Left hindlimb (tissue), 1 donor: ENCODE measurements around the gene RCAN2.

Source experiments
- DNase-seq: peaks from one replicate; pipeline ENCODE4 v3.0.0-alpha.2; 2018

RCAN2 gene

DNA sequence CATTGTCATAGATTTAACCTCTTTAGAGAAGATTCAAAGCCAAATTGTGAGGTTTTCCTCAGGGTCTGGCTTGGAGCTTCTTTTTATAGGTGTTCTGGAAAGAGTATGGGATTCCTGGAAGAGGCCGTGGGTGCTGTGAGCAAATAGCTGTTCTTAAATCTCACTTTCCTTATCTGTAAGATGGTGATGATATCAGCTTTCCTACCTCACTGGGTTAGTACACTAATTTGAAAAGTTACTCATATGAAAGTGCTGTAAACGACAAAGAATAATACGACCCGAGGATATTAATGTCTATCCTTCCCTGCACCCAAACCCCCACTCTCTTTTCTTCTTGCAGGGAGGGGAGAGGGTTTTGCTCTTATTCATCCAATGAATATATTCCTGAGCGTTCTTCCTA lies 203.6 kb downstream of the RCAN2 start:
- no peak for DNase-seq

DNA sequence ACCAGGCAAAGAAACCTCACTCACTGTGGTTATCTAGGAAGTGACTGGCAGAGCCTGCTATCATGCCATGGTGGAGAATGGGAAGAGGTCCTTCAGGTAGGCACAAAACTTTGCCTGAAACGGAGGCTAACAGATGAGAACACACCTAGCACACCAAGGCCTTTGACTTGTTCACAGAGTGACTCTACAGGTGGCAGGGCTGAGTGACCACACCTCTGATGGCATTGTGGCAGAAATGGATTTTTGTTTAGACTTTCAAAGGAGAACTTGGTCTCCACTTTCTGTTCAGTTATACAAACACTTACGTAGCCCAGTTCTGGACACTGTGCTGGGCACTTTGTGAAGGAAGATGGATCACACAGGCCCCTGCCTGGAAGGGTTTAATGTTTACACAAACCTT lies 204.2 kb downstream of the RCAN2 start:
- DNase-seq: no peak

DNA sequence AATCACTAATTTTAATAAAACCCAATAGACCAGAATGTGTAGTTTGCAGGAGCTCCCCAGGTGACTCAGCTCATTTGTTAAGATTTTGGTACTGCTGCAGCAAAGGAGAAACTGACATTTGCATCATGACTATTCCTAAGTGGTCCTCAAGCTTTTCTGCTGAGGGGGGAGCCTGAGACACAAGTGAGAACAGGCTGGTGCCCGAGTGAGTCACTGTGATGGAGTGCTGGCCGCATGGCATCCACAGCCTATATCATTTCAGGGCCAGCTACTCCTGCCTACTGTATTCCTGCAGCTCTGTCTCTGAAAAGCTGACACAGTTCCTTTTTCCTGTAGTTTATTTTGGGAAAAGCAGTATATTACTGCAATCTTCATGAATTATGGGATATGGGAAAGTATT lies 206.8 kb downstream of the RCAN2 start:
- no peak for DNase-seq

DNA sequence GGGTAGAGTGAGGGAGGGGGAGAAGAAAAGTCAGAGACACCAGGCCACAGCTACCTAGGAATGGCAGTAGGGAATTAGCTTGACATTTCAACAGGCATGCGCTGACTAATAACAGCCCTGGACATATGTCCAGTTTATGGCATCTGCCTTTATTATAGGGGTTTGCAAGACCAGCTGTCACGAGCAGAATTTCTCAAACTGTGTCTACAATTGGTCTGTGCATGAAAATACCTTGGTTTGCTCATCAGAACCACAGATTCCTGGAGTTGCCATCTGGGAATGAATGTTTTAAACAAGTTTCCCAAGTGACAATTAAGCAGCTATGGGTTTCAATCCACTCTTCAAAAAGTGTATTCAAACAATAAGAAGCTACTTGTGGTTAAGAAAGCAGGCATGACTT lies 210.1 kb downstream of the RCAN2 start:
- no peak for DNase-seq

DNA sequence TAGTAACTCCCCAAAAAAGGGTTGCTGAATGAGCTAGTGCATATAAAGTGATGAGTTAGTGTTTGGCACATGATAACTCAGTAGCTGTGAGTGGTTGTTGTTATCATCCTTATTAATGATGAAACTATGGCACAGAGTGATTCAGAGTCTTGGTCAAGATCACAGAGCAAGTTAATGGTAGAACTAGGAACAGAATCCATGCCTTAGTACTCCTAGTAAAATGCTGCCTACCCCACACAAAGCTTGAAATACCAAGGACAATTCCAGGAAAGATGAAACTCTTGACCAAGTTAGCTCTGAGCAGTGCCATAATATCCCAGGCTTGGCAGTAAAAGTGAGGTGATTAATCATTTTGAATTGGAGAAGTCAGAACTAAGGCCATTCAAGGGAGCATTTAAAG lies 211.4 kb downstream of the RCAN2 start:
- no peak for DNase-seq

DNA sequence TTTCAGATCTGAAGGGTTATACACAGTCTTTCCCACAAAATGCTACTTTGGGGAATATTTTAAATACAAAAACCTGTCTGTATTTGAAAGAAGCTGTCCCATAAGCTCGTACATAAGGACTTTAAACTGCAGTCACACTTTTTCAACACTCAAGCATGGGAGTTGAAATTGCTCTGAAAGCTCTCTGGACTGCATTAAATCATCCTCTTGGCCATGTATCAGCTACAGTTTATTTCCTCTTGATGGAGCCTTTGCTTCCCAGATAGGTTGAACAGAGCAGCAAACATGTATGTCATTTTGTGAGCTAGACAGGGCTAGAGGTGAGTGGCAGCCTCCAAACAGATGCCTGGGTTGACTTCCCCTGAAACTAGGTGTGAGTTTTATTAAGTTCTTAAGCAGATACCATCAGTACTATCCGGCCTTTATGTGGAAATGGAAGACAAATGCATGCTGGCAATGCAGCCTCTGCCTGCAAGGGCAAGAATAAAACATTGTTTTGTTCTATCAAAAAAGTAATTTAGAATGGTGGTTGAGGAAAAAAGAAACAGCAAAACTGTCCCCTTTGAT lies 214.6 kb downstream of the RCAN2 start:
- DNase-seq: no peak

DNA sequence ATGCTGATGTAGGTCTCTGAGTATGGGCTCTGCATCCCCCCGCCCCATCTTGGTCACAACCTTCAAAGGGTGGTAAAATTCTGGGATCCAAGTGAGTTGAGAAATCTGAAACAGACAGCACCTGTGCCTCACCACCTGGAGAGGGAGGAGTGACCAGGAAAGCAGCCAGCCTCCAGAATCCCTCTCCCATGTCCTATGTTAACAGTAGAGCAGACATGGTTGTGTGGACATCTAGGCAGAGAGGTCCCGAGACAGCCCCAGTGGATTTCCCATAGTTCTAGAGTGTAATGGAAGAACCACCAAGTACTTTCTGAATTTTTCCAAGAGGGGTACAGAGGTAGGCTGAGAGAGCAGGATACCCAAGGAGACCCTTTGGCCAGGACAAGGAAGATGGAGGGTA lies 216.7 kb downstream of the RCAN2 start:
- DNase-seq: no peak

DNA sequence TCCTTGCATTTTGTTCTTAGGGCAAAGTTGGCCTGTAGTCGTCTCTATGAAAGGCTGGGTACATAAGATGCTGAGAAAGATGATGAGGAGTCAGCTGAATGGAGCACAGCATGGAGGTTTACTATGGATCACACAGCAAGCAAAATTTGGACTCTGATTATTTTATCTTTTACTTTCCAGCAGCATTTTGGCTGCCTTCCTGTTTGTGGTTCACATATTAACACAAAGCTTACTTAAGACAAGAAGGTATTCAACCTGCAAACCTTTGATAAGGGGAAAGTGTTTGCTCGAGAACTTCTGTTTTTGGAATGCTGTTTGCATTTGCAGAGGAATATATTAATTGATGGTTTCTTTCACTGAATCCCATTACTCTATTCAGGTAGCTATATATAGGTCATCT lies 217.3 kb downstream of the RCAN2 start:
- DNase-seq: no peak

DNA sequence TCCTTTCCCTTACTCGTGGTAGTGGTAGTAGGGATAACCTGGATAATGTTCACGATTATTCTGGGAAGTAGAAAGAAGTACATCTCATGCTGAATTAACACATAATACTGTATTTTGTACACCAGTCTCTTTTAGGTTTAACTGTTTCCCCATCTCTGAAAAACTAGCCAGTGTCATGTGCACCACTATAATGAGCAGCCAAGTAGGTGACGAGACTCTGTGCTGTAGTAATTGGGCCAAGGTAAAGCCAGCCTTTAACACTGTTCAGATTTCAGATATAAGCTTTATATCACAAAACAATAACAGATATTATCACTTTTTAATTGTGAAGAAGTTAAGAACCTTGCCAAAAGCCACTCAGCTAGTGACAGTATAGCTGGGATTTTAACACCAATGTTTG lies 219.5 kb downstream of the RCAN2 start:
- no peak for DNase-seq

DNA sequence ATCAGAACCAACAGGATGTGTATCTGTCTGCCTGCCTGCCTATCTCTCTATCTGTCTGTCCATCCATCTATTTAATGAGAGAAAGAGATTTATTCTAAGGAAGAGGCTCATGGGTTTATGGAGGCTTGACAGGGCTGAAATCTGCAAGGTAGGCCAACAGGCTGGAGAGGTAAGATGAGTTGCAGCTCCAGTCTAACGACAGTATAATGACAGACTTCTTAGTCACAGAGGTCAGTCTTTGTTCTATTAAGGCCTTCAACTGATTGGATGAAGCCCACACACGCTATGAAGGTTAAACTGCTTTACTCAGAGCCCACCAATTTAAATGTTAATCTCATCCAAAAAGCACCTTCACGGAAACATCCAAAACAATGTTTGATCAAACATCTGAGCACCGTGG lies 220.1 kb downstream of the RCAN2 start:
- DNase-seq: no peak

DNA sequence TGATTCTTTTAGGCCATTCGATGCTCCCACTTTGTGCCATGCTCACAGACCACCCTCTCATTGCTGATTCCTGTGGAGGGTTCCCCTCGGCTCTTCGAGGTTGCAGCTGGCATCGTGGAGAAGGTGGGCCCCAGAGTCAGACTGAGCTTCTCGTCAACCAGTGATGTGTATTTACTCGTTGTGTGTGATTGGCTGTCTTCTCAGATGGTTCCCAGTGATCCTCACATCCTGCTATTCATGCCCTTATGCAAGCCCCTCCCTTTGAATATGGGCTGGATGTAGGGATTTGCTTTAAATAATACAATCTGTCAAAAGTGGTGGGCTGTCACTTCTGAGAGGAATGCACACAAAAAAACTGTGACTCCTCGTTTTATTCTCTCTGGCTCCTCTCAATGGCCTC lies 220.9 kb downstream of the RCAN2 start:
- no peak for DNase-seq

DNA sequence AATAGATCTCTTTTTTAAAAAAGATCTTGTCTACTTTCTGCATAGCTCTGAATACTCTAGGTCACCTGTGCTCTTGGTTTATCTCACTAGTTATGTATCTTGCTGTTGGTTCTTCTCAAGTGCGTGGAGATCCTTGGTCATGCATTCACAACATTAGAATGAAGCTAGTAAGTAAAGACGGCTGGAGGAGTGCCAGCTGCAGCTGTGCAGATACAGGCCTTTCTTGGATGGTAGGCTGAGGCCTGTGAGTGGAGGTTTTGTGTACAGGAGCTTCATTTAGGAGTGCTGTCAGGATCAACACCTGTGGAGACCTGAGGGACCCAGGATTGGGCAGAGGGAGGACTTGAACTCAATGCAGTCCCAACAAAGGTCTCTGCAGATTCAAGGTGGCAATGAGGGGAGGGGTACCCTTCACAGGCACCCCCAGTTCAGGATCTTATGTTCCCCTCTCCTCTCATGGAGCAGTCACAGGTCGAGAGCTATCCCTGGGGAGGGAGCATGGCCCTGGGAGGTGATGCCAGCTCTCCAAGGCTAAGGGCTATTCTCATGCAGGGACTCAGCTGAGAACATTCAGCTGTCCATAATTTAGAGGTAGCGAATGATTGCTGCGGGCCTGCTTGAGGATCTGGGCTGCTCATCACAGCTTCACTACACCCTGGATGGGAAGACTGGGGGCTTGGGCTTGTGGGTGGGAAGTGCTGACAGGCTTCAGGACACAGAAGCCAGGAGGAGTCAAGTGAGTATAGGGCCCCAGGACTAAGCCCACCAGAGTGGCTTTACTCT lies 221.6 kb downstream of the RCAN2 start:
- no peak for DNase-seq

DNA sequence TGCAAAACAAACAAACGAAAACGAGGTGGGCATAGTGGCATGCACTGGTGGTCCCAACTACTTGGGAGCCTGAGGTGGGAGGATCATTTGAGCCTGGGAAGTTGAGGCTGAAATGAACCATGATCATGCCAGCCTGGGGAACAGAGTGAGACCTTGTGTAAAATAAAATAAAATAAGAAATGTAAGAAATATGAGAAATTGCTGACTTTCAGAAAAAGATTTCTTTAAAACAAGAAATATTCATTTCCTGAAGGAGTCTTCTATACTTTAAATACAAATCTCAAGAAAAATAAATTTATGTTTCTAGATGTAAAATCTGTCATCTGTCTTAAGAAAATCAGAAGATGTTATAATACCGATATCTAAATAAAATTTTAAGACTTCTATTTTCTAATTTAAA lies 223.7 kb downstream of the RCAN2 start:
- DNase-seq: no peak

DNA sequence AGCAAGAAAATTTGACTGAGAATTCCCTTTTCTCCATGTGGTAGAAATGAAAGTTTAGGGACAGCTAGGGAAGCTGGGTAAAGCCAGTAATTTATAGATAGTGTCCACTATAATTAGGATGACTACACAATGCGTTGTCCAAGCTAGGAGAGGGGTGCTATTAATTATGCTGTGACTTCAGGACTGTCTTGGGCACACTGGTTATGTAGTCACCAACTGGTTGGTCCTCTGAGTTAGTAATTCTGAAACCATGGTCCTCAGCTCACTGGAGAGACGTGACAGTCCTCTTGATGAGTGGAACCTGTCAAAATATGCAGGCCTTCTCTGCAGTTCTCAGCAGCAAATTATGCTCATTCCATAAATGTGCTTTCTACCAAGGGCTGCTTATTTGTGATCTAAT lies 225.9 kb downstream of the RCAN2 start:
- DNase-seq: no peak

DNA sequence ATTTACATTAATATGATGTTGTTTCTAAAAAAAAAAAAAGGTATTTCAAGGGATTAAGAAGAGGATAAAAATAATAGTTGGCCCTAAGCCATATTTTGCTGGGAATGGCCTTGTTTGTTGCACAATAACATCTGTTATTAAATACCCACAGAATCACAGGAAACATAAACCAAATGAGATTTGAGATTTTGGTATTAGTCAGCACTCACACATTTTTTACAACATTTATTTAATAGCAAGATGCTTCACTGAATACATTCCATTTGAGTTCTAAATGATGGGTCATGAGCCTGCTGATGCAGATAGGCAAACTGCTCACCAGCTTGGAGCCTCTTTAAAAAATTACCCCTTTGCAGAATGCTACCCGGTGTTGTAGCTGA lies 227.6 kb downstream of the RCAN2 start:
- DNase-seq: no peak

DNA sequence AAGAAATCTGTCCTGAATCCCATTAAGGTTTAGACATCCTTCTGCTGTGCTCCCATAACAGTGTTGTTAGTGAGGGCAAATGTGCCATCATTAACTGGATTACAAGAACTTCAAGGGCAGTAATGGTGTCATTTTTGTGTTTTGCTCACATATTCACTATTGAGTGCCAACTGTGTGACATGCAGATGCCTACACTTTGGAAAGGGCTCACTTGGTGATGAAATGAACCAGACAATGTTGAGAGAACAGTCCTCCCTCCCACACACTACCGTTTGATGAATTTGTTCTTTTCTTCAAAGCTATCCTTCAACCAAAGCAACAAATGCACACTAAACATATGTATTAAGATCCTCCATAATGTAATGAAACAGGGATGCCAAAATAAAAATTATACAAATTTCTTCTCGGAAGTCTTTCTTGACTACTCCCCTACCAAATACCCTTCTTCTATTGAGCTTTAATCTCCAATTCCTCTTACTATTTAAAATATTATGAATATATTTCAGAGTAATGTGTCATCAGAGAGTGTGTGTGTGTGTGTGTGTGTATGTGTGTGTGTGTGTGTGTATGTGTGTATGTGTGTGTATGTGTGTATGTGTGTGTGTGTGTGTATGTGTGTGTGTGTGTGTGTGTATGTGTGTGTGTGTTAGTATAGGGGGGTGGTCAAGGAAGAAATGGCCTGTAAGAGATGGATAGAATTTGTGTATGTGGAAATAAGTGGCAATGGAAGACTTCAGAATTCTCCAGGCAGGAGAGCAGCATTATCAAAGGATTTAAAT lies 228.1 kb downstream of the RCAN2 start:
- no peak for DNase-seq

DNA sequence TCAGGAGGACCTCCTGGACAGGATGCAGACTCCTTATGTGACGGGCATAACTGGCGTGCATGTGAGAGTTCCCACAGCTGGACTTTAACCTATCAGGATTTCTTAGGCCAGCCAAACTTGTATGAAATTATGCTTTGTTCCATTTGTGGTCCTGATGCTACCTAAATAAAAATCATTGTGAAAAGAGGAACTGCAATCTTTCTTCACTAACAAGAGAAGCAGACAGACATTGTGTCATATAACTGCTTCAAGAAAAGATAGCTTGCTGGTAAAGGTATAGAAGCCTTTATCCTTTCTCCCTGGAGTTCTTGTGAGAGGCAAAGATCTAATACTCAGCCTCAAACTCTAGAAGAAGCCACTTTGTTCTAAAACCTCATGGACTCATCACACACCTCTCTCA lies 233.0 kb downstream of the RCAN2 start:
- DNase-seq: no peak

DNA sequence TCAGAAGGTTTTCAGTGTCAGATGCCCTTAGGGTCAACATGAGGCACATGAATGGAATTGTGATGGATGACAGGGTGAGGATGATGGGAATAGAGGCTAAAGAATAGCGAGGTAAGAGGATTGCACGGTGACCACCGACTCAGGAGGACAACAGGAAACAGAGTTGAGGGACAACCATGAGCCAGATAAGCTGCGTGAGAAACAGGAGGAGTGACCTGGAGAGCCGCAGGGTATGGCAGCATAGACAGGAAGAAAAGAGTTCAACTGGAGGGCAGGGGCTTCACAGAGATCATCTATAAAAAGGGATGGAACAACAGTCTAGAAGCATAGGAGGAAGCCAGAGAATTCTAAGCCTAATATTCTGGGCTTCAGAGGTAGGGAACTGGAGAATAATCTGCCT lies 235.7 kb downstream of the RCAN2 start:
- no peak for DNase-seq

DNA sequence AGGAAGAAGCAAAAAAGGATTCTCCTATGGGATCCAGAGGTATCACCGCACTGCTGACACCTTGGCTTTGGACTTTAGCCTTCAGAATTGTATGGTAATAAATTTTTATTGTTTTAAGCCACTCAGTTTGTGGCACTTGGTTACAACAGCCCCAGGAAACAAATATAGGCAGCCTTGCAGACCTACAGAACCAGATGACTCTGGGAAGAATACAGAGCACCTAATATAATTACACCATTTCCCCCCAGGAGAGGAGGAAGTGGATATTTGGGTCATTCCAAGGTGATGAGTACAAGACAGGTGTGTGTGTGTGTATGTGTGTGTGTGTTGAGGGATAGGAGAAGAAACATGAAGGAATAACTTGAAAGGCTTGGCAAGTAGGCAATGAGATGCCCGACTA lies 236.3 kb downstream of the RCAN2 start:
- no peak for DNase-seq

DNA sequence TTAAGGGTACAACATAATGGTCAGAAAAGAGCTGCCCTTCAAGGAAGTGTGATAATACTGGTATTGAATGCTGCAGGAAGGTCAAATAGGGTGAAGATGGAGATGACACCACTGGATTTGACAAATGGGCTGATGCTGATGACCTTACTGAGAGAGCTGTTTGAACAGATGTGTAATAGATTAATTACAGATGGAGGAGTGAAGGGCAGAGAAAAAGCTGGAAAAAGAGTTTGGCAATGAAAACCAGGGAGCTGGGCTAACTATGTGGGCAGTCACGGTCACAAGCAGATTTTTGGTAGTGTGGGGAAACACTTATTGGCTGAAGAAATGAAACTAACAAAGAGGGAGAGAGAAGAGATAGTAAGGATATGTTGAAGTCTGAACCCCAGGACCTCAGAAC lies 236.9 kb downstream of the RCAN2 start:
- no peak for DNase-seq

DNA sequence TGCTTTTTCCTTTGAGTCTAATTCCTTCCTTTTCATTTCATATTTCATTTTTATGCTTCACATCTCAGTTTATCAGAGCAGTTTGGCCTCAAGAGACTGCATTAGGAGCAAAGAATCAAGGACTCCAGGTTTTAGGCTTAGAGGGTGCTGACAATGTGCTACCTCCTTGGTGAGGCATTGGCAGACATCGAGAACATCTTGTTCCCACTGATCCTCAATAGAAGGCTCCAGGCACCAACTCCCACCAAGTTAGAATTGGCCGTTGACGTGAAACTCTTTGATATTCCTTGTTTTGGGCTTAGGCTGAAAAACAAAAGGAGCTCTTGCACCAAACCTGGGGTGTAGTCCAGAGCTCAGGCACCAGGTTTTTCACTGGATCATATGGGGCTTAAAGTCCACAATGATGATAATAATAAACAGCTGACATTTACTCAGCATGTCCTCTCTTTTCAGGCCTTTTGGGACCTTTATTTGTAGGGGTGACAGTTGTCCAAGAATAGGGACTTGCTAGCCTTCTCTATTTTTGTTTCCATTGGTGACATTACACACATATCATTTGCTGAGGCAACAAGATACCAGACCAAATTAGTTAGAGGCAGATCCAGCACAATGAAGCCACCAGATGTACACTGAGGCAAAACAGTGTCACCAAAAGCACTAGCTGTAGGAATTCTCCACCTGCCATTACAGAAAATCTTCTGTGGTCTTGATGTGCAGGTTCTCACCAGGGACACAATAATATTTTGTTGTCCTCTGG lies 239.5 kb downstream of the RCAN2 start:
- no peak for DNase-seq

DNA sequence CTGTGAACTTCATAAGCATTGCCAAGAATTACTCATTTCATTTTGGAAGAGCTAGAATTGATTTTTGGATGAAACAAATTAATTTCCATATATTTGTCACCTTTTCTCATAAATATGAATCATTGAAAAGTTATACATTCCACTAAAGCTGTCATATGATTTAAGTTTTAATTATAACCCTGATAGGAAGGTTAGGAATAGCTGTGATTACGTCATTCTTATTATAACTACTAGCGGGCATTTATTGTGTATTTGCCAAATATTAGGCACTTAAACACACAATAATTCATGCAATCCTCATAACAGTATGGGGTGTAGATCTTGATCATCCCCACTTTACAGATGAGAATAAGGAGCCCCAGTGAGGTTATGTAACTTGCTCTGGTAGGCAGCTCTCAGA lies 243.1 kb downstream of the RCAN2 start:
- DNase-seq: no peak

DNA sequence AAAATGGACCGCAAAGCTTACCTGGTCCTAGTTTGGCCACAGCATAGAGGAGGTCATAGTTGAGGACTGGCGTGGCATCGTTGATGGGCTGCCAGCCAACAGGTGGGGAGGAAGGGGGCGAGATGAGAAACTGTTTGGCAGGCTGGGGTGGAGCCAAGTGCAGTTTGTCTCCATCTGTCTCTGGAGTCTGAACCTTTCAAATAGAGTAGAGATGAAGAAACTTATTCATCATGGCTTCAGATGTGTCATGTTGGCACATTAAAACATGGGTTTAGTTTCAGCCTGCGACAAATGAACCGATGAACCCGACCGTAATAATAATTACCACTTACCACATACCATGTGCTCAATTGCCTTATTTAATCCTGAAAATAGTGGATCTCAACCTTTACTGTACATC lies 244.5 kb downstream of the RCAN2 start:
- DNase-seq: no peak

DNA sequence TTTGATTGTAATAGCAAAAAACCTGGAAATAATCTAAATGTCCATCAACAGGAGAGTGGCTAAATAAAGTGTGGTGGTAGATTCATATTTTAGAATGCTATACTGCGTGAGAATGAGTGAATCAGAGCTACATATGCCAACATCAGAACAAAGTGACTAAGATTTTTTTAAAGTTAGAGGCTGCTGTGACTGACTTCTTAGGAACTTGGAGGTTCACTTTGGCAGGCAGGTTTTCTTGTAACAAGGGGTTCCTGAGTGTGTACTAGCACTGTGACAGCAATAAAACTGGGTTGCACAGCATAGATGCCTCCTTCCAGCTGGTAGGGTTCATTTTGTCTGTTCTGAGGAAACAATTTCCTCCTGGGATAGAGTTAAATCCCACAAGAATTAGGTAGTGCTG lies 245.2 kb downstream of the RCAN2 start:
- no peak for DNase-seq
